NB4 (cell line): ENCODE data around the gene RASA4.
"Not testable (repeated sequence)": the region's sequence is repeated elsewhere in the genome, so short reads cannot be mapped to it uniquely, and the experiment has no call there.

Experiments used
- DNase-seq: peaks from one replicate; pipeline ENCODE4 v3.0.0; 2010; ENCODE audit warnings: low read depth
- H3K4me3 ChIP-seq: one replicate; pipeline ENCODE4 v1.5.1; 2011; ENCODE audit warnings: mild to moderate bottlenecking, low read depth, low read length, moderate library complexity
- TF ChIP-seq, protein P1 (sequence below): IDR thresholded peaks from one replicate; pipeline ENCODE4 v1.5.1; 2012; ENCODE audit warnings: low read depth, low read length

The RASA4 gene

DNA sequence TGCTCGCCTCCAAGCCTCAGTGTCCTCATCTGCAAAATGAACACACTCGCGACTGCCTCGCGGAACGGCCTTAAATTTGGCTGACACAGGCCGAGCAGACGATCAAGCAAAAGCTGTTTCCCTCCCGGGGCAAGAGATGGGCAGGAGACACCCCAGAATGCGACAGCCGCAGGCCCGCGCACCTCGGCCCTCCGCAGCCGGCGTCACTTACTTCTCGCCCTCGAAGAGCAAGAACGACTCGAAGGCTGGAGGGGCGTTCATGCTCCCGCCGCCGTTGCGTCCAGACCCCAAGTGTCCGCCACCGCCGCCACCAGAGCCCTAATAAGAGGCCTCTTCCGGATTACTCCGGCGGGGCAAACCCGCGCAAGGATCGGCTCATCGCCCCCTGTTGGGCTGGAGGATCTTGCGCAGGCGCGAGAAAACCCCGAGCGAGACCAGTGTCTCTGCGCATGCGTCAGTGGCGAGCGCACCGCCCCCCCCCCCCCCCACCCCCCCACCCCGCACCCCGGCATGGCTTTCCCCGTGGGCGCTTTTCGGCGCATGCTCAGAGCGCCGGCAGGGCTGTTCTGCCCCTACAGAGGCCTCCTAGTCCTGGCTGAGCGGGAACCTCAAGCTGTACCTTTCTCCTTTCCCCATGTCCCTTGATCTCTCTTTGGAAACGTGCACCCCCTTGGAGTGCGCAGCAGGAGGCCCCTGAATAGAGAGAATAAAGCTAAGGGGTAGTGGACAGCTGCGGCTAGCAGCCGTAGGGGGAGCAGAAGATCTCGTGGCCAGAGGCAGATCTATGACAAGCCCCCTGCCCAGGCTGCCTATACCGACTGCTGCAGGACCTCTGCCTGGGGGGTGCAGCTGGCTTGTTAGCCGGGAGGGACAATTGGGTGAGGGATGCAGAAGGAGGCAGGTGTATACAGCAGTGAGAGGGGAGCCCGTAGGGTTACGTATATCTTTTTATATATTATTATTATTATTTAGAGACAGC, 44.0 kb downstream of the RASA4 start, which contains the start of gene POLR2J3:
Gene POLR2J3, minus strand, starts transcription at position 323 of the 979 bp plus-strand sequence. Its CDS starts 62 bp downstream, at position 261.
- H3K4me3 ChIP-seq, result peak within 1 kb of the TSS; percentile 71
- peak; percentile 96 for DNase-seq
- TF ChIP-seq, protein P1, sequence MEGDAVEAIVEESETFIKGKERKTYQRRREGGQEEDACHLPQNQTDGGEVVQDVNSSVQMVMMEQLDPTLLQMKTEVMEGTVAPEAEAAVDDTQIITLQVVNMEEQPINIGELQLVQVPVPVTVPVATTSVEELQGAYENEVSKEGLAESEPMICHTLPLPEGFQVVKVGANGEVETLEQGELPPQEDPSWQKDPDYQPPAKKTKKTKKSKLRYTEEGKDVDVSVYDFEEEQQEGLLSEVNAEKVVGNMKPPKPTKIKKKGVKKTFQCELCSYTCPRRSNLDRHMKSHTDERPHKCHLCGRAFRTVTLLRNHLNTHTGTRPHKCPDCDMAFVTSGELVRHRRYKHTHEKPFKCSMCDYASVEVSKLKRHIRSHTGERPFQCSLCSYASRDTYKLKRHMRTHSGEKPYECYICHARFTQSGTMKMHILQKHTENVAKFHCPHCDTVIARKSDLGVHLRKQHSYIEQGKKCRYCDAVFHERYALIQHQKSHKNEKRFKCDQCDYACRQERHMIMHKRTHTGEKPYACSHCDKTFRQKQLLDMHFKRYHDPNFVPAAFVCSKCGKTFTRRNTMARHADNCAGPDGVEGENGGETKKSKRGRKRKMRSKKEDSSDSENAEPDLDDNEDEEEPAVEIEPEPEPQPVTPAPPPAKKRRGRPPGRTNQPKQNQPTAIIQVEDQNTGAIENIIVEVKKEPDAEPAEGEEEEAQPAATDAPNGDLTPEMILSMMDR, result peak; percentile 50

DNA sequence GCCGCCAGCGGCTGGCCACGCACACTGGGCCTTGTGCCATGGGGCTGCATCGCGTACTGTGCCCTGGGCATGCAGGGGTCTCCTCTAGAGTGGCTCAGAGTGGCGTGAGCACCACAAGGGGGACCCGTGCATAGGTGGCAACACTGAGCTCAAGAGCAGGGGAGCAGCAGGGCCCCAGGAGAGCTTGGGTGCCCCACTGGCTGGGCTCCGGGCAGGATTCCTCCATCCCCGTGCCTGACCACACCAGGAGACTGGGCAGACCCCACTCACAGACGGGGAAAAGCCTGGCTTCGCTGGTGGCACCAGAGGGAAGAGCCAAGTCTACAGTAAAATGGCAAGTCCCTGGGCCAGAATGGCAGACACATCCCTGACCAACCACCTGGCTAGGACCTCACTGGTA, 47.9 kb downstream of the RASA4 start:
- not testable (repeated sequence) for DNase-seq, H3K4me3 ChIP-seq

DNA sequence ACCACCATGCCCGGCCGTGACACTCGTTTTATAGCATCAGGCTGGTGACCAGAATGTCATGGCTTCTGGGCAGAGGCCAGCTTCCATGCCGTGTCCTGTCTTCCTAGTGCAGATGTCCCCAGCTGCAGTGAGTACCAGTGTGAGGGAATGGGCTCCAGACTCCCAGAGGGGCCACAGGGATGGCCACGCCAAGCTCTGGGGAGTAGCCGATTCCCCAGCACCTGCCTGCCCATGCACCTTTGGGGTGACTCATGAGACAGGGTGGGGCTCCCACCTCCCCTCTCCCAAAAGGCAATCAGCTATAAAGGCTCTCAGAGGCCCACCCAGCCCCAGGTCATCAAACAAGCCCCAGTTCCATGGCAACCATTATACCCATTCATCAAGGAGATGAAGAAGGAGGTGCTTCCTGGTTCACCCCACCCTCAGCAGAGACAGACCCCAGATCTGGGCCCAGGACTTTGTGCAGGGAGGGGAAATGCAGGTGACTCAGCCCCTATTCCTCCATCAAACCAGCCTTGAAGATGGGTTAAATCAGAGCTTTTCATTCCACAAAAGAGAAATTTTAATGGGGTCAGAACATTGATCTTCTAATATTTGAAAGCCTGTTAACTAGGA, 65.6 kb downstream of the RASA4 start, which contains the start of gene SPDYE2:
Gene SPDYE2, plus strand, starts transcription at position 419 of the 615 bp plus-strand sequence. CDS start 2,030 bp downstream, outside the sequence.
- not testable (repeated sequence) for H3K4me3 ChIP-seq, DNase-seq

DNA sequence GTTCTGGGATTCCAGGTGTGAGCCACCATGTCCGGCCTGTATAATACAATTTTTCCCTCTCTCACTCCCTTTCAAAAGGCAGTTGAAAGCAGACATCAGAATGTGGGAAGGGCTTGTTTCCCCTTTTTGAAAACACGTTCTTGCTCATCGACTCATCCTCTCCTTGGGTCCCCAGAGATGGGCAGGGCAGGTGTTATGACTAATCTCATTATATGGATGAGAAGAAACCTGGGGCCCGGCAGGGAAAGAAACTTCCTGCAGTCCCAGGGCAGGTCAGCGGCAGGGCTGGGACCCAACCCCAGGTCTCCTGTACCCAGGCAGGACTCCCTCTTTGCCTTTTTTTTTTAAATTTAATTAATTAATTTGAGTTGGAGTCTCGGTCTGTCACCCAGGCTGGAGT, 70.2 kb downstream of the RASA4 start:
- DNase-seq, H3K4me3 ChIP-seq: not testable (repeated sequence)

DNA sequence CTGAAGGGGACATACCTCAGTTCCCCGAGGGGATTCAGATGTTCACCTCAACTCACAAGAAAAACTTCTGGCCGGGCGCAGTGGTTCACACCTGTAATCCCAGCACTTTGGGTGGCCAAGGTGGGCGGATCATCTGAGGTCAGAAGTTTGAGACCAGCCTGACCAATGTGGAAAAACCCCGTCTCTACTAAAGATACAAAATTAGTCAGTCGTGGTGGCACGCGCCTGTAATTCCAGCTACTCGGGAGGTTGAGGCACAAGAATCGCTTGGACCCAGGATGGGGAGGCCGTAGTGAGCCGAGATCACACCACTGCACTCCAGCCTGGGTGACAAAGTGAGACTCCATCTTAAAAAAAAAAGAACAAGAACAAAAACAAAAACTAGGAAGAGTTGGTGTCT, 71.3 kb downstream of the RASA4 start:
- DNase-seq, H3K4me3 ChIP-seq: not testable (repeated sequence)

DNA sequence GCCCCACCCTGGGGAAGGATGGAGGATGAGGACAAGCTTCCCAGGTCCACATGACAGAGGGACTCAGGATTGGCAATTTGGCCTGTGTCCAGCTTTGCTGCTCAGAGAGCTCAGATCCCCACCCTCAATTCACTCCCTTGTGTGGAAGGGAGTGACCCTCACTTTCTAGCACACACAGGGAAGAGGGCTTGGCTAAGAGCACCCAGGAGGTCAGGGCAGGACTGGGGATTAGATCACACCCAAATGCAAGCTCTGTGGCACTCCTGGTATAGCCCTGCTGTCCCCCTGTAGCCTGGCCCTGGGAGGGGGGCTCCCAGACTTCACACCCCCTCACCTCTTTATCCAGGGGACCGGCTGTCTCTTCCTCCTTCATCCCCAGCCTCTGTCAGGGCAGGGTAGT, 72.2 kb downstream of the RASA4 start:
- DNase-seq, H3K4me3 ChIP-seq: not testable (repeated sequence)

DNA sequence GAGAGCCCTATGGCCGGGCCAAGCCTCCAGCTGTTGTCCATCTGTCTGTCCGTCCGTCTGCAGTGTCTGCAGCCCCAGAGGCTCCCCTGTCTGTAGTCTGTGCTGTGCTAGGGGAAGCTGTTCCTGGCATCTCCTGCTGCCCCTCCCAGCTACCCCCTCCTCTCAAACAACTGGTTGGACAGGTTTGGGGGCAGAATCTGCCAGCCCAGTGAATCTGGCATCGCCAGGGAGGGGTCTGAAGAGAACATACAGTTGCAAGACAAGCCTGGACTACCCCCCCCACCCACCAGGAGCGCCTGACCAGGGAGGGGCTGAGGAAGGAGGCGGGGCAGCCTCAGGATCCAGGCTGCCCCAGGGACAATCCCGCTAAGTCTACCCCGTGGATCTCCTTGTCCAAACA, 73.0 kb downstream of the RASA4 start, which contains the start of gene UPK3BL2:
Gene UPK3BL2, minus strand, starts transcription at position 101 of the 400 bp plus-strand sequence. Its CDS starts 60 bp downstream, at position 41.
- not testable (repeated sequence) for H3K4me3 ChIP-seq, DNase-seq

DNA sequence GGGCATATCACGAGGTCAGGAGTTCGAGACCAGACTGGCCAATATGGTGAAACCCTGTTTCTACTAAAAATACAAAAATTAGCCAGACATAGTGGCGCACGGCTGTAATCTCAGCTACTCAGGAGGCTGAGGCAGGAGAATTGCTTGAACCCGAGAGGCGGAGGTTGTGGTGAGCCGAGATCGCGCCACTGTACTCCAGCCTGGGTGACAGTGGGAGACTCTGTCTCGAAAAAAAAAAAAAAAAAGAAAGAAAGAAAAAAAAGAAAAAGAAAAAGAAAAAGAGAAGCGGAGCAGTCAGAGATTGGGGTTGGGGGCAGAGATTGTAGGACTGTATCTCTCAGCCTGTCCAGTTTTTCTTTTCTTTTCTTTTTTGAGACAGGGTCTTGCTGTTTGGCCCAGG, 73.8 kb downstream of the RASA4 start:
- H3K4me3 ChIP-seq, DNase-seq: not testable (repeated sequence)

DNA sequence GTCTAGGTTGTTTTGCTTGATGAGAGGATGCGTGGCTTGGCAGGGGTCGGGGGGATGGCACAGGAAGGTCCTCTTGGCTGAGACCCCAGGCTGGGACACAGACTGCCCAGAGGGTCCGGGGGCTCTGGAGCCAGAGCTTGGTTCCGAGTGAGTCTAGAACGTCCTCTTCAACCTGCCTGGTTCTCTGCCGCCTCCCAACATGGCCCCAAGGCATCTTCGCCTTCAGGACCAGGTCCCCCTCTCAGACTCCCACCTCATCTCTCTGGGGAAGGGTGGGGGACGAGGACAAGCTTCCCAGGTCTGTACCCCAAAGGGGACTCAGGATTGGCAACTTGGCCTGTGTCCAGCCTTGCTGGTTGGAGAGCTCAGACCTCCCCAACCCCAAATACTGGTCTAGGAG, 74.5 kb downstream of the RASA4 start:
- not testable (repeated sequence) for DNase-seq

DNA sequence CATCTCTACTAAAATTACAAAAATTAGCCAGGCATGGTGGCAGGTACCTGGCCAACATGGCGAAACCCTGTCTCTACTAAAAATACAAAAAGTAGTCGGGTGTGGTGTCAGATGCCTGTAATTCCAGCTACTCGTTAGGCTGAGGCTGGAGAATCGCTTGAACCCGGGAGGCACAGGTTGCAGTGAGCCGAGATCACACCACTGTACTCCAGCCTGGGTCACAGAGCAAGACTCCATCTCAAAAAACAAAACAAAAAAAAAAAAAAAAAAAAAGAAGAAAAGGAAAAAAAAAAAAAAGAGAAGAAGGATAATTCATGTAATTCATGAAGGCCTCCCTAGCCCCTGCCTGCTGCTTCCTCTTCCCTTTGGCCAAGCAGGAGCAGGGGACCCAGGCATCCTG, 76.0 kb downstream of the RASA4 start:
- not testable (repeated sequence) for H3K4me3 ChIP-seq, DNase-seq

More for the DNA sequence above, 74.5 kb downstream of the RASA4 start:
- not testable (repeated sequence) for H3K4me3 ChIP-seq

DNA sequence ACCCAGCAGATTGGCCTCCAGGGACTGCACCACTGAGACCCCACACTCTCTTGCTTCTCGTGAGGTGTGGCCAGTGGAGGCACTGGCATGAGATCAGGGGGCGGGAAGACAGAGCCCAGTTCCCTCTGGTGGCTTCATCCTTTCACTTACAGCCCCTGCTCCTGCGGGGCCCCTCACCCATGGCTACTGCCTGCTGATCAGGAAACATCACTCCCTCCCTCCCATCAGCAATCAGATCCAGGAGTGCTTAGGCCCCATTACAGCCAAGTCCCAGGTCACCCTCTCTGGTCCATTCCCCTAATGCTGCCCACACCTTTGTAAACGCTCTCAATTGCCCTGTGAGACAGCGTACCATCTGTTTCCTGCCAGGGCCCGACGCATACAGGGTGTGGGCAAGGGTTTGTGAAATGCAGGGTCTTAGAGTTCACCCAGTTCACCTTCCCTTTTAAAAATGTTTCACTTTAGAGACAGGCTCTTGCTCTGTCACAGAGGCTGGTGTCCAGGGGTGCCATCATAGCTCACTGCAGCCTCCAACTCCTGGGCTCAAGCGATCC, 81.4 kb downstream of the RASA4 start:
- not testable (repeated sequence) for H3K4me3 ChIP-seq
- DNase-seq, result peak; percentile 0

DNA sequence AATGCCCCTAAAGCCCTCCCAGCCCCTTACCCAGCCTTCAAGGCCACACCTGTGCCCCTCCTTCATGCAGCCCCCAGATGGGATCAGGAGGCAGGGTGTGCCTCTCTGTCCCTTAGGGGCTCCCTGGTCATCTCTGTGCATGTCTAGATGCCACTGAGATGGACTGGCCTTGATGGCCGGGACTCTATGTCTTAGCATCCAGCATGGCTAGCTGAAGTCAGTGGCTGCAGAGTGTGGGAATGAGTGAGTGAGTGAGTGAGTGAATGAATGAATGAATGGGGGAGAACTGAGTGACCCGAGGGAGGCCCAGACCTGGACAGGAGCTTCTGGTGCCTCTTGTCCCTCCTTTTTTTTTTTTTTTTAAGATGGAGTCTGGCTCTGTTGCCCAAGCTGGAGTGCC, 84.4 kb downstream of the RASA4 start:
- DNase-seq, H3K4me3 ChIP-seq: not testable (repeated sequence)

DNA sequence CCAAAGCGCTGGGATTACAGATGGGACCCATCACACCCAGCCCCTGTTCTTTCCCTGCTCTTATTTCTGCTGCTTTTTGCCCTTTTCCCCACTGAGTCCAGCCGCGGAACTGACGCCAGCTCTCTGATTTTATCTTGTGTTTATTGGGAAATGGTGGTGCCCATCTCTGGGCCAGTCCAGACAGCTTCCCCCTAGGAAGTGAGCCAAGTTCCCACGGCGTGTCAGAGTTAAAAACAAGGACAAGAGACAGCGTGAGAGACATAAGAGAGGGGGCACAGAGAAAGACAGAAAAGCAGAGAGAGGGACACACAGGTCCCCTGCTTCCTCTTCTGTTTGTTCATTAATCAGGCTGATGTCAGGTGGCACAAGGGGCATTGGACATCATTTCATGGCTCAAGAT, 85.0 kb downstream of the RASA4 start:
- not testable (repeated sequence) for H3K4me3 ChIP-seq

DNA sequence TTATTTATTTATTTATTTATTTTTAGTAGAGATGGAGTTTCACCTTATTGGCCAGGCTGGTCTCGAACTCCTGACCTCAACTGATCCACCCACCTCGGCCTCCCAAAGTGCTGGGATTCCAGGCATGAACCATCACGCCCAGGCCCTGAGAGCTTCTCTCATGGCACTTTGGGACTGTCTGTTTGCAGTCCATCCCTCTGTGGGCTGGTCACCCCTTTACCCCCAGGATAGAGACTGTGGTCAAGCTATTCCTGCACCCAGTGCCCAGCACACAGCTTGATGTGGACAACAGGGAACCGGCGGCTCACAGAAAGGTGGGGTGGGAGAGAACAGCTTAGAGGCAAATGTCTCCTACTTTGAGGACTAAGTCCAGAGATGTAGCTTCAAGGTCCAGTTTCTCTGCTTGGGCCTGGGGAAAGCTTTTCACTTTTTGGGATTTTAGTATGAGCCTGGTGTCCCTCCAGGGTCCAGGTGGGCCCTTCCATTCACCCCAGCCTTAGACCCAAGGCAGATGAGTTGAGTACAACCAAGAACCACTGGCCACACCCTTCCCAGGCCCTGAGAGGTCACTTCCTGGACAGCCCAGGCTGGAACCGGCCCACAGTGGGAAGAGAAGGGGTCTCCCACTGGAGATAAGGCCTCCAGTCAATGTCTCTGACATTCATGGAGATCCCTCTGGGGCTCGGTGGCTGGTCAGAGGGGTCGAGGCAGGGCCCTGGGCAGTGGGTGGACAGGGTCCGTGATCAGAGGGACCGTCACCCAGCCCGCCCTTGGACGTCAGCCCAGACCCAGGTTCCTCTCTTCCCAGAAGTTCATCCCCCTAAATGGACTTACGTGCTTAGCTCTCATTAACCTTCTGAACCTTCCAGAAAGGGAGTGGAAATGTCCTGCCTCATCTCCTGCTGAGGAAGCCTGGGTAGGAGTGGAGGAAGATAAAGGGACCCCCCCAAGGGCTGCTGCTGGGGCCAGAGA, 88.4 kb downstream of the RASA4 start:
- H3K4me3 ChIP-seq, DNase-seq: not testable (repeated sequence)

More for the DNA sequence above, 85.0 kb downstream of the RASA4 start:
- DNase-seq, result not testable (repeated sequence)

DNA sequence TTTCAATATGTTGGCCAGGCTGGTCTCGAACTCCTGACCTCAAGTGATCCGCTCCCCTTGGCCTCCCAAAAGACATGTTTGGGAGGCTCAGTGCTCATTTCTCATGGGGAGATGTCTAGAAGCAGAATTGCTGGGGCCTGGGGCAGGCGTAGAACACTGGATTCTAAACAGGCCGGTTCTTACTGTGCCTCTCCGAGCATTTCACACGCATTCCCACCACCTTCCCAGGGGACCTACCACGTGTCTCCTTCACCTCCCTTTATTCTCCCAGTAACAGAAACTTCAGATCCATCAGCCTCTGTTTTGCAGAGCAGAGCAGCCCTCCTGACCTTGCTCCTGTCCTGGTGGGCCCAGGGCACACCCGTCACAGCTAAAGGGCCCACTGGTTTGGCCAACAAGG, 89.4 kb downstream of the RASA4 start:
- H3K4me3 ChIP-seq, result not testable (repeated sequence)

DNA sequence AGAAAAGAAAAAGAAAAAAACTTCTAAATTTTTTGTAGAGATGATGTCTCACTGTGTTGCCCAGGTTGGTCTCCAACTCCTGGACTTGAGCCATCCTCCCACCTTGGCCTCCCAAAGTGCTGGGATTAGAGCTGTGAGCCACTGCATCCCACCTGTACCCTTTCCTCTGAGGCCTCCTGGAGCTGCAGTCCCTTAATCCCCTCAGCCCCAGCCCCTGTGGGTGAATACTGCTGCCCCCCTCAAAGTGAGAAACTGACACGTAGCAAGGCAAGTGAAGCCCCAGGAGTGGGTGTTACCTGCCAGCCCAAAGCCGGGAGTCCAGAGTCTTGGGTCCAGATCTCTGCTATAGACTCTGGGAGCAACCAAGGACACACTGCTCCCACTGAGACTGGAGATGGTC, 91.8 kb downstream of the RASA4 start:
- not testable (repeated sequence) for H3K4me3 ChIP-seq, DNase-seq

More for the DNA sequence above, 89.4 kb downstream of the RASA4 start:
- not testable (repeated sequence) for DNase-seq
